Measurements from ENCODE around the gene LCN15.

LCN15 gene

DNA sequence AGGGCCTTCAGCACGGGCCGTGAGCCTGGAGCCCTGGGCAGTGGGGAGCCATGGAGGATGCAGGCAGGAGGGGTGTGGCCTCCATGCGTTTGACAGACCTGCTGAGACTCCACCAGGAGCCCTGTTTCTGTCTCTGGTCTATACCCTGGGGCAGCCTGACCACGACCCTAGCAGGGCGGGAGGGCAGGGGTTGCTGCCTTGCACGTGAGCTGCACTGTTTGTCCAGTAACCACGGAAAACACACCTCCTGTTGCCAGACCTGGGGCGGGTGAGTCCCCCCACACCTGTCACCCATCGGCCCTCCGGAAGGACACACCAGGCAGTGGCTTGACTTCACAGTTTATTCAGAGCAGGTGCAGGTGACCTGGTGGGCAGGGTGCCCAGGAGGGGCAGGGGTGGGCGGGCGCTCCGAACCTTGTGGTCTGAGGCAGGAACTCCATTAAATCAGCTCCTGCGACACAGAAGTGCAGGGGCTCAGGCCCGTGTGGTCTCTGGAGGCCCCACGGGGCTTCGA is 10.2 kb downstream of the LCN15 start:
- DNase-seq: no peak

DNA sequence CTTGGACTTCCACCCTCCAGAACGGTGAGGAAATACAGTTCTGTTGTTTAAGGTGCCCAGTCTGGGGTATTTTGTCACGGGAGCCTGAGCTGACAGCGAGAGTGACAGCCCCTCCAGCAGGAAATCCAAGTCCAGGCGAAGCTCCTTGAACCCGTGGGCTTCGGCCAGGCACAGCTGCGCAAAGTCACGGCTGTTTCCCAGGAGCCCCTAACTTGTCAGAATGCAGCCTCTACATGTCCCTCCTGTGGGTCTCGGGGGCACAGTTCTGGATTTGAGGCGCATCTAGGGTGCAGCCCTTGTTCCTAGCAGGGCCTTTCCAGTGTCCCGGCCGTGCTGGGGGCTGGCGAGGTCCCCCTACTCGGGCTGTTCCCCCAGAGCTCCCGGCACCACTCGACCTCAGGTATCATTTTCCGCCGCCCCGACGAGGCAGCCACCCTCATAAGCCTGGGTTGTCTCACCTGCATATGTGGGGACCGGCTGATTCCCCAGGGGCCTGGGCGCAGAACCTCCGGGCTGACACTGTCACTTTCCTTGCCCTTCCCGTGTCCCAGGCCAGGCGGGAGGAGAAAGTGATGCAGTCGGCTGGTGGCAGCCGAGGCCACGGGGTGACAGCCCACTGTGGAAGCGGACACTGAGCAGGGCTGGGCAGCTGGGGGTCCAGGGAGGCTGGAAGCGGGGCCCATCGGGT is 10.8 kb downstream of the LCN15 start:
- DNase-seq: no peak

- DNase-seq: no peak
Observed at GRCh38 chr9:136751814-136752213, 12.5 kb downstream of the LCN15 start.

- no peak for DNase-seq
Observed at GRCh38 chr9:136751244-136751643, 13.1 kb downstream of the LCN15 start.

- DNase-seq: no peak
Observed at GRCh38 chr9:136750526-136750925, 13.8 kb downstream of the LCN15 start.

DNA sequence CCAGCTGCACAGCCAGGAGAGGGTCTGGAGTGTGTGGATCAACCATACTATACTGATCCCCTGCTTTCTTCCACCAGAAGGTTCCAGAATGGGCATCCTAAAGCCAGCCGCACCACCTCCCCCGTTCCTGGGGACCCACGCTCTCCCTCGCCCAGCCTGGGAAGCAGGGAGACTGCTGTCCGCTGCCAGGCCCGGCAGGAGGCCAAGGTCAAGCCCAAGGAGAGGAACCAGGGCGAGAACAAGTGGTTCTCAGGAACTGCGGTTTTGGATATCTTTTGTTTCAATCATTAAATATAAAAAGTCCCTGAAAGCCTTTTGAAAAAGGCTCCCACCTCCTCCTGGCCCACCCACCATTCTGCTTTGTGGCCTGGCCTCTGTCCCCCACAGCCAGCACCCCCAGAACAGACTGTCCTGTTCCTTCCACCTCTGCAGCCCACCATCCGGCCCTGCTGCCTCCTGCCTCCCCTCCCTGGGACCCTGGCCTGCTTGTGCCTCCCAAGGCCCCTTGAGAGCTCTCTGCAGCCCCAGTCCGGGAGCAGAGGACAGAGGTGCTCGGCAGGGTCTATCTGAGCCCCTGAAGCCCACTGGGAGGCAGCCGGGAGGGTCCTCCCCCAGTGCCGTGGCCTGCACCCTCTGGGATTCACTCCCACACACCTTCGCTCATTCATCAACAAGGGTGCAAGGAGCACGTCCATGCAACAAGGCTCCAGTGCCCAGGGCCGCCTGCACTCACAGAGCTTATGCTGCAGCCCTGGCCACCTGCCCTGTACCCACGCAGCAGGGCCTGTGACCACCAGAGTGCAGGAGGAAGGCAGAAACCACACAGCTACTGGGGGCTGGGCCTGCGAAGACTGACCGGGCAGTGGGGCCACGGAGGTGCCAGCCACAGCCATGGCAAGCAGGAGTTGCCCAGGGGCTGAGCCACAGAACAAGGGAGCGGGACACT is 15.4 kb downstream of the LCN15 start:
- DNase-seq: no peak

DNA sequence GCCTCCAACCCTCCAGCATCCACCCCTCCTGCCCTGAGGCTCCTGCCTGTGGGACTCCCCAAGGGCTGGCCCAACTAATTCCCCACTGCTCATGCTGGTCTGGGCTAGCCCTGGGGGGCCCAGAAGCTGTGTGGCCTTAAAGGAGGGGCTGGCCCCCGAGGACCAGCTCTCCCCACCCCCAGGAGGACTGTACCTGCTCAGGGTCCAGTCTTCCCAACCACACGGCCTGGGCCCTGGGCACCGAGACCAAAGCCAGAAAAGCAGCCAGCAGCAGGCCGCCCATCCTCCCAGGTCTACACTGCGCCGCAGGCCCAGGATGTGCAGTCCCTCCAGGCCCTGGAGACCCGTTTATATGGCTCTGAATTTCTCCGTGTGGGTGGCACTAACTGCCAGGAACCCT is 16.1 kb downstream of the LCN15 start, which contains the start of gene LCN6:
Gene LCN6 (minus strand): TSS at position 325 of the 400 bp plus-strand sequence. CDS start 42 bp downstream, at position 283.
- DNase-seq: no peak

- no peak for DNase-seq
Observed at GRCh38 chr9:136747161-136748060, 16.9 kb downstream of the LCN15 start.

- DNase-seq: no peak
Observed at GRCh38 chr9:136746621-136747020, 17.7 kb downstream of the LCN15 start.

DNA sequence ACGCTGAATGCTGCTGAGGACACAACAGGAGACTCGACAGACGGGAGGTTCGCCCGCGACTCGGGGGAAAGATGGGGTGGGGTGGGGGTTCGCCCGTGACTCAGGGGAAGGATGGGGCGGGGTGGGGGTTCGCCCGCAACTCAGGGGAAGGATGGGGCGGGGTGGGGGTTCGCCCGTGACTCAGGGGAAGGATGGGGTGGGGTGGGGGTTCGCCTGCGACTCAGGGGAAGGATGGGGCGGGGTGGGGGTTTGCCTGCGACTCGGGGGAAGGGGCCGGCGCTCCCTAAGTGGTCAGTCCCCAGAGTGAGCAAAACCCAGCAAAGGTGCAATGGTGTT is 18.2 kb downstream of the LCN15 start:
- no peak for DNase-seq

- no peak for DNase-seq
Observed at GRCh38 chr9:136745389-136746154, 18.7 kb downstream of the LCN15 start.

- DNase-seq: no peak
Observed at GRCh38 chr9:136744773-136745172, 19.5 kb downstream of the LCN15 start.

DNA sequence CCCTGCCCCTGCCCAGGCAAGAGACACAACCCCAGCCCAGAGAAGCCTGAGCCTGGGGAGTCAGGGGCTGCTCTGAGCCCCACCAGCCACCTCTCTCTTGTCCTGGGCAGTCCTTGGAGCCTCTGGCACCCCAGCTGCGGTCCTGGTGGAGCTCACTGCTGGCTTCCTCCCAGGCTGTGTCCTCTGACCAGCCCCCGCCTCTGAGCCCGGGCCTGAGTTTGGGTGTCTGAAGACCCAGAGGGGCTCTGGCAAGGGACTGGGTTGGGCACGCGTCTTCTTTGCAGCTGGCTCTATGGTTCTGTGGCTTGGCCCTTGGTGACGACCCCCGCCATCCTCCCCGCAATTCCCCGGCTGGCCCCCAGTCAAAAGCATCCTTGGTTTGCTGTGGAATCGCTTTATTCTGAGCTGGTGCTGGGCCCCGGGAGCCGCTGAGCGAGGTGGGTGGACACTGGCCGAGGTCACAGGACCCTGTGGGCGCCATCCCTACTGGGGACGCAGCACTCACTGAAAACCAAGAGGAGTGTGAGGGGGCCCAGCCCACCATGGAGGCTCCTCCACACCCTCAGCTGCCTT is 20.6 kb downstream of the LCN15 start:
- no peak for DNase-seq

- peak; percentile 55 for DNase-seq
Observed at GRCh38 chr9:136742591-136743391, 21.5 kb downstream of the LCN15 start, which contains the start of gene LCN10. Gene LCN10 (minus strand): TSS chr9:136742940. CDS start chr9:136742903, 37 bp downstream.

GRCh38 chr9:136741883-136742571 is 22.3 kb downstream of the LCN15 start:
- DNase-seq: no peak

GRCh38 chr9:136740971-136741882 is 23.1 kb downstream of the LCN15 start:
- no peak for DNase-seq

DNA sequence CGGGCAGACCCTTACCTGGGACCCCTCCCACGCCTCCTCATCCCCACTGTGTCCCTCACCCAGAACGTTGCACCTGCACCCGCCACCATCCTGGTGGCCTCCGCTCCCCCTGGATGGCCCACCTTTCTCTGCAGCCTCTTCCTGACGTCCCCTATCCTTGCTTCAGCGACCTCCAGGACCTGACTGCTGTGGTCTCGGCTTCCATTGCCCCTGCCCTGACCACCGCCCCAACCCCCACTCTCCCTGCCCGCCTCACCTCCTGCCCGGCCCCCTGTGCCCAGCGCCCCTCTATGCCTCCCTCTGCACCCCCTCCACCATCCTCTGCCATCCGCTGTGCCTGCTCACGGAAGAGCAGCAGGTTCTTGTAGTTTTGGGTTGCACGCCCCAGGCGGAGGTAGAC is 23.8 kb downstream of the LCN15 start:
- no peak for DNase-seq

- no peak for DNase-seq
Observed at GRCh38 chr9:136740069-136740468, 24.2 kb downstream of the LCN15 start.

DNA sequence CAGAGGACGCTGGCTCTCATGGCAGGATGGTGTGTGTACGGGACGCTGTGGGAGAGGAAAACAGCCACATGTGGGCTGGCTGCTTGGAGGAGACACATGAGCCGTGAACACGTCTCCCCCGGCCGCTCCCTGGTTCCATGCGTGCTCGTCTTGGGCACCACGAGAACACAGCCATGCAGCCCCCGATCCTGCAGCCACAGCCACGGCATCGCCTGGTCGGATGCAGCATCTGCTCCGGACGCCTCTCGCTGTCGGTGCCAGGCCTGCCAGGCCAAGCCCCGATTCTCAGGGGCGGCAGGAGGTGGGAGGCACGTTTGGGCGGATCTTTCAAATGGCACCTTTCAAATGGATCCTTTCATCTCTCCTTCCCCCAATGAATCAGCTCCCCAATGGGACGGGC is 24.8 kb downstream of the LCN15 start:
- no peak for DNase-seq

Measured in NCI-H510A (cell line).